NCI-H82 treated with DMSO at 0.1 percent for 48 hours (cell line): Measurements from ENCODE around the gene ZNF638.
"Not testable (repeated sequence)": the region's sequence is repeated elsewhere in the genome, so short reads cannot be mapped to it uniquely, and the experiment has no call there.

Experiments used
- DNase-seq: peaks from one replicate; lab custom pipeline; 2025; ENCODE audit not compliant: unreplicated experiment; lab: John Stamatoyannopoulos, UW

Gene ZNF638

GRCh38 chr2:71331331-71331580, 326 bp upstream of the ZNF638 start:
- not testable (repeated sequence) for DNase-seq

DNA sequence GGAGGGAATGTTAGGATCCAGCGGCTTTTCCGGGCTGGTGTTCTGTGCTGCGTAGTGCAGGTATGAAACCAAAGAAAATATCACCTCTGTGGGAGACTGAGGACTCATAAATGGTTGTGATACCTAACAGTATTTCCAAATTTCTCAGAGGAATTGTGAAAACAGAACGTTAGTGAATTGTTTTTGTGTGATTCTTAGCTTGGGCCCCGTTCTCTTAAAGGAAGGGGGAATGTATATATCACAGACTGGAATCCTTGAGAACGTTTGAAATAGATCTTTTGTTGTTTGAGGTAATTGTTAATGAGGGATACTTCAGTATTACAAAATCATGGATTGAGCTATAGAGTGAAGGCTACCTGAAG, 834 bp downstream of the ZNF638 start:
- DNase-seq: no peak

DNA sequence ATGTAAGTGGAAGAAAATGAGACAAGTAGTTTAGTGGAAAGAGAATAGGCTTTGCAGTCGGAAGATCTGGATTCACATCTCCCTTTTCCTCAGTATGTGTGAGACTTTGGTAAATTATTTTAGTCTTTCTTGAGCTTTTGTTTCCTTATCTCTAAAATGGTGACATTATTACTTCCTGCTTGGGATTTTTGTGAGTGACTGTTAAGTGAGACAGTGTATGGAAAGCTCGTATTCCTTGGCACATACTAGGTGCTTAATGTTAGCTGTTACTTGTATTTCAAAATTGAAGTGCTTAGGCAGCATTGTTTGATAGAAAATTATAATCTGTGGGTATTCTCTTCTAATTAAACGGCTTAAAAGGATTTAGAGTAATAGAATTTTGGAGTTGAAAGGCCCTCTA, 2.0 kb downstream of the ZNF638 start:
- no peak for DNase-seq

- DNase-seq: no peak
Observed at GRCh38 chr2:71336384-71336783, 4.8 kb downstream of the ZNF638 start.

DNA sequence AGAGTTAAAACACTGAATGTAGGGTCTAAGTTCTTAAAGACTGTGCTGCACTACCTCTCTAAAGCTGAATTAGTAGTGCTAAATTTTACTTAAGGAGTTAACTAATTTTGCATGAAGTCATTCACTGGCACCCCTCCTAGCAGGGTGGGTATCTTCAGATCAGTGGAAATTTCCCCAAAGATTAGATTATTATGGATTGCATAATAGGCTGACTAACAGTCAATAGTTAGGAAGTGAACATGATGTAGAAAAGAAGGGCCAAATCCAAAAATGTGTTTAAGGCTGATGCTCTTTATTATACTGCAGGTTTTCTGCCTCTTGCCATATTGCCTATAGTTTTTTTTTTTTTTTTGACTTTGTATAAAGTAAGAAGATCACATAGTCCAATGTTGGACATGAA, 5.2 kb downstream of the ZNF638 start:
- DNase-seq: no peak

- DNase-seq: no peak
Observed at GRCh38 chr2:71337776-71338175, 6.2 kb downstream of the ZNF638 start.

- no peak for DNase-seq
Observed at GRCh38 chr2:71339685-71340084, 8.1 kb downstream of the ZNF638 start.

DNA sequence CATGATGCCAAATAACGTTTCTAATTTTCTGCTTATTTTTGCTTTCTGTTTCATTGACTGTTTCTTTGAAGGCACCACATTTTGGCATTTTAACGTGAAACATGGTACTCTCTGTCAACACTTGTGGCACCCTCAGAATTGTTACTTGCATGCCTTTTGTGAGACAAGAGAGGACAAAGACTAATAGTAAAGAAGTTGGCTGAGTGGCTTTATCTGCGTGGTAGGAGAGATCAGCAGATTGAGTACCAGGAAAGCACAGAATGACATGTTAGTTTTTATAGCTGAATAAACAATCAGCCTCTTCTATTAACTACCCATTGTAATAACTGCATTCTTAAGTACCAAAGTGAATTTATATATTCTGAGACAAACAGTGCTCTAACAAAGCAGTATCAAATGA, 8.6 kb downstream of the ZNF638 start:
- DNase-seq: no peak

DNA sequence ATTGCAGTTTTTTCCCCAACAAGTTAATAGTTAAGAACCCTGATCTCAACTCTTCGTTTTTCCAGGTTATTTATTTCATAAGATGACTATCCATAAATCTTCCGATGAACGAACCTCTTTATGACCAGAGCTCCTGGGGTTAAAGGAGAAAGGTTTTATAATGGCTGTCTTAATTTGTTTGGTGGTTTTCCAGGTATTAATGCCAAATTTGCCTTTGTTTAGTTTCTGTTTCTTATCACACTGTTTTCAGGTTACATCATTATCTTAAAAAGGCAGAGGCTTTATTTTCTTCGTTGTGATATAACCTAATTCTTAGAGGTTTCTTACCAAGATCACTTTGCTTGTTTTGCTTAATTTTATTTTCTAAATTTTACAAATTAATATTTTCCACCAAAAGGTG, 10.1 kb downstream of the ZNF638 start:
- DNase-seq: no peak

- no peak for DNase-seq
Observed at GRCh38 chr2:71346065-71346464, 14.5 kb downstream of the ZNF638 start.

DNA sequence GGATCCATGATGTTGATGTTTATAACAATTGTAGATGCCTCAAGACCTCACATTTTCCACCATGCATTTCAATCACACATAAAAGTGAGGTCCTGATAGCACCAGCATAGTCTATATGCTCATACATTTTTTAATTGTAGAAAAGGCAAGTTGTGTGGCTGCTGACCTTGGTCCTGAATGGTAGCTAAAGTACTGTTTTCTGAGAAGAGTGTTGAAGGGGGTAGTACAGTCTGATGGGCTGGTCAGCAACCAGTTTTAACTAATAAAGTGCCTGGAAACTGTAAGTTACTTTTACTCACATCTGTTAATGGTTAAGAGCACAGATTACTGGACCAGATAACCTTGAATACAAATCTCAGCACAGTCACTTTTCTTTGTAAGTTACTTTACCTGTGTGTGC, 15.9 kb downstream of the ZNF638 start:
- no peak for DNase-seq

GRCh38 chr2:71348302-71348701, 16.7 kb downstream of the ZNF638 start:
- no peak for DNase-seq

DNA sequence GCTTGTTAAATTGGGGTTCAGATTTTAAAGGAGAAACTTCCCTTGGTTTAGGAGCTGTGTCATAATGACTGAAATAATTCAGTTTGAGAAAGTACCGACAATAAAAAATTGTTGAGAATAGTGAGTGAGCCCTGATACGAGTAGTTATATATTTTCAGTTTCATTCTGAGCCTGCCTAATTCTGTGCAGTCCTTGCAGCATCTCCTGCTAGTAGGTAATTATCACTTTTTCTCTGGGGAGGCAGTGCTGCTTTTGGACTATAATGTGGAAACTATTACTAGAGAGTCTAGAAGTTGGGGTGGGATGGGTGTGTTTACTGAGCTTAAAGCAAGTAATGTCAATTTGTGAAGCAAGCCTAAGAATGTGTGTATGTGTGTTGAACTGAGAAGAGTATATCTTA, 21.7 kb downstream of the ZNF638 start:
- no peak for DNase-seq

GRCh38 chr2:71358931-71359671, 27.5 kb downstream of the ZNF638 start:
- no peak for DNase-seq

- no peak for DNase-seq
Observed at GRCh38 chr2:71360434-71360975, 28.9 kb downstream of the ZNF638 start.

DNA sequence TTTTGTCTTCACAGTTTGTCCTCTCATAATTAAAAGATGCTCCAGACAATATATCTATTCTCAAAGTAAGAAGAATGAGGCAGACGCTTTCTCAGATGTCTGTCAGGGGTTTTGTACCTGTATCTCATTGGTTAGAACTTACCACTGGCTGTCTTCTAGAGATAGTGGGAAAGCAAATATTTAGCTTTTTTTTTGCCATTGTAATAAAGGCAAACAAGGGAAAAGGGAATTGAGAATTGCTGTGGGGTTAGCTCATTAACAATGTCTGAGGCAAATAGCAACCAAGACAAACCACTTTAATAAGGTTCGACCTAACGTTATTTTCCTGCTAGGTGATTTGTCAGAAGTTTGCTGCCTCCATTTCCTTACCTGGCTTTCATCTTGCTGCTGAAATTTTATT, 30.0 kb downstream of the ZNF638 start:
- no peak for DNase-seq

DNA sequence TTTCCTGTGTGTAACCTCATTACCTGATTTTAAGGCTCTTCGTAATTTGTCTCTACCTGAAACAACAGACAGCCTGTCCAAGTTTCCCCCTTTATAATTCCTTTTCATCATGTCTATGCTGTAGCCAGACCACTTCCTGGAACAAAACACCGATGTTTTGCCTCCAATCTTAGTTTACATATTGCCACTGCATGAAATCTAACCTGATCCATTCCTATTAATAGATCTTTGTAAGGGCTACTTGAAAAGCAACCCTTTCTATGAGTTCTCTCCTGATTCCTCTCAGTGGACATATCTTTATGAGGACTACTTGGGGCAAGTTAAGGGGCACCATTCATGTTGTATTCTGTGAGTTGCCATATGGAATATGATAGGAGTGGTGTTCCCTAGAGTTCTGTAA, 30.9 kb downstream of the ZNF638 start:
- DNase-seq: no peak

- no peak for DNase-seq
Observed at GRCh38 chr2:71370015-71370414, 38.4 kb downstream of the ZNF638 start.

GRCh38 chr2:71372042-71372441, 40.5 kb downstream of the ZNF638 start:
- no peak for DNase-seq

DNA sequence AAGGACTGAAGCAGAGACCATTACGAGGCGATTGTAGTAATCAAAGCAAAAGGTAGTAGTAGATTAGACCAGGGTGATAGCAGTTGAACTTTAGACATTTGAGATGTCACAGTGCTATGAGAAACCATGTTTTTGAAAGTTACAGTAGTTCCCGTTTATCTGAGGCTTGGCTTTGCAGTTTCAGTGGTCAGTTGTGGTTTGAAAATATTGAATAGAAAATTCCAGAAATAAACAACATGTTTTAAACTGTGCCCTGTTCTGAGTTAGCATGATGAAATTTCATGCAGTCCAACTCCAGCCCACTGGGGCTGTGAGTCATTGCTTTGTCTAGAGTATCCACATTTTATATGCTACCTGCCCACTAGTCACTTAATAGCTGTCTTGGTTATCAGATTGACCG, 47.5 kb downstream of the ZNF638 start:
- no peak for DNase-seq

DNA sequence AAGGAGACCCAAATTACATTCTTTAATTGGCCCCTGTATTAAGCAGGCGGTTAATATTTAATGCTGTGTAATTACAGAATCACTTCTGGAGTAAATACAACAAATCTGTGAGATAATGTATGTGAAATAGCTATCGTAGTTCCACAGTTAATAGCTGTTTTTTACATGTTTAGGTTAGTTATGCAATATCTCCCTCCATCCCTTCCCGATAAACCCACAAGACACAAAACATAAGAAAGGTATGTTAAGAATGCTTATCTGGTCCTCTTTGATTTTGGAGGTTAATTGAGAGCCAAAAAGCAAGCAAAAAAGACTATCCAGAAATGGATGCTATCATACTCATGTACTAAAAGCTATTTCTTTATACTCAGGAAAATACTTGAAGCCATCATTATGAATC, 49.1 kb downstream of the ZNF638 start:
- DNase-seq: no peak

DNA sequence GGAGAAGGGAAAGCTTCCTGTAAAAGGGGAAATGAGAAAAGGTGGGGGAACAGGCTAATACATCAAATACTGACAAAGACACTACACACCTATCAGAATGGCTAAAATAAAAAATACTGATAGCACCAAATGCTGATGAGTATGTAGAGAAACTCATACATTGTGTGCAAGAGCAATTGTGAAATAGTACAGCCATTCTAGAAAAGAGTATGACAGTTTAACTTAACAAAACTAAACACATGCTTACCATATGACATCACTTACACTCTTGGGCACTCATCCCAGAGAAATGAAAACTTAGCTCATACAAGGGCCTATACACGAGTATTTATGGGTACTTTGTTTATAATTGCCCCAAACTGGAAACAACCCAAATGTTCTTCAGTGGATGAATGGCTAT, 53.4 kb downstream of the ZNF638 start:
- no peak for DNase-seq

- DNase-seq: no peak
Observed at GRCh38 chr2:71388214-71388613, 56.6 kb downstream of the ZNF638 start.
